Activated CD8-positive, alpha-beta memory T cell treated with anti-CD3 and anti-CD28 coated beads for 36 hours (primary cell): ENCODE data around the gene LCN2. TPM values are rescaled to one million over a fixed set of nuclear protein-coding genes. Genes with fewer than 3 reads are reported as not detected.

Experiments used
- CTCF ChIA-PET: fragments of 350-600 bp; sonication (Branson Sonifier 250); formaldehyde crosslinking; loops from one replicate; lab custom pipeline; 2021; ENCODE audit warnings: antibody characterized with exemption; lab: Charles Lee
- POLR2A ChIA-PET: fragments of 350-600 bp; sonication (Branson Sonifier 250); formaldehyde crosslinking; loops from one replicate; lab custom pipeline; 2021; ENCODE audit warnings: antibody characterized with exemption; lab: Charles Lee
- total RNA-seq, 2 experiments: library from RNA; stranded (reverse); gene quantifications; one replicate each; pipeline ENCODE4 v1.2.3, GENCODE V29; 2021

Gene LCN2
- total RNA-seq, result not detected

DNA sequence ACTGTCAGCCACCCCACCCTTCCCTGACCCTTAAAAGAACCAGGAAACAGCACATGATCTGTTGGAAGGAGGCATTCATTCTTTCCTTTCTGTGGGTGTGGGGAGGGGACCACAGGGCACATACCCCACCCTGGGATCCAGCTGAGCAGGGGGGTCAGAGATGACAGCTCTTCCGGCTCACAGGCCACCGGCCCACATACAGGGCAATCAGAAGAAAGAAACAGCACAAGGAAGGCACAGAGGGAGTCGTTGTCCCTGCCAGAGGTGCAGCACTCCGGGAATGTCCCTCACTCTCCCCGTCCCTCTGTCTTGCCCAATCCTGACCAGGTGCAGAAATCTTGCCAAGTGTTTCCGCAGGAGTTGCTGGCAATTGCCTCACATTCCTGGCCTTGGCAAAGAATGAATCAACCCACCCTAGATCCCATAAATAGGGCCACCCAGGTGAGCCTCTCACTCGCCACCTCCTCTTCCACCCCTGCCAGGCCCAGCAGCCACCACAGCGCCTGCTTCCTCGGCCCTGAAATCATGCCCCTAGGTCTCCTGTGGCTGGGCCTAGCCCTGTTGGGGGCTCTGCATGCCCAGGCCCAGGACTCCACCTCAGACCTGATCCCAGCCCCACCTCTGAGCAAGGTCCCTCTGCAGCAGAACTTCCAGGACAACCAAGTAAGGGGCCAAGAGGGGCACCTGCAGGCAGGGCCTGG lies at the start of gene LCN2:
LCN2 (plus strand) TSS at position 453 of the 701 bp plus-strand sequence; CDS start at position 526, 73 bp downstream.
- POLR2A ChIA-PET, result no interaction called here

DNA sequence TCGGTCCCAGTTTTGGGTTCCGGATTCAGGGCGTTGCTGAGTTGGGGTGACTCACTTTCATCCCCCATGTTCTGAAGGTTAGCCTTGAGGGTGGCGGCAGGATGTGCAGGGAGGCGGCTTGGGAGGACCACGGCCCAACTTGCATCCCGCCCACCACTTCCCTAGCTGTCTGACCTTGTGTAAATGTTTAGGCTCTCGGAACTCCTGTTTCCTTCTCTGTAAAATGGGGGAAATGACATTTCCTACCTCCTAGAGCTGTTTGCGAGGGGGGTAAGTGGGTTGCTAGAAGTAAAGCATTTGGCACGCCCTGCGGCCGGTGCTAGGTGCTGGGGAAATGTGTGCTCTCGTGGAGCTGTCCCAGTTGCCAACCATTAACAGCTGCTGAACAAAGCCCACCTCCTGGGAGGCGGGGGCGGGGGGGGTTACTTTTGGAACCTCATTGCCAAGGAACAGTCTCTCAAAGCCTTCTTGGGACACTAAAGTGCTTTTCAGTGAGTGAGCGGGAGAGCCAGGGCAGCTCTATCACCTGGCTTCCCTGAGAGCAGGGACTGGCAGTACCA lies 49.2 kb upstream of the LCN2 start:
- ChIA-PET CTCF (interaction anchor here (0.9 to 2.3 kb wide), 3 partner anchors 15 to 157 kb away, joined by 3 to 13 read pairs (median 3); no protein-coding TSS in a partner anchor), POLR2A (no interaction called here)

More for the DNA sequence above, at the start of gene LCN2:
- CTCF ChIA-PET, result no interaction called here

DNA sequence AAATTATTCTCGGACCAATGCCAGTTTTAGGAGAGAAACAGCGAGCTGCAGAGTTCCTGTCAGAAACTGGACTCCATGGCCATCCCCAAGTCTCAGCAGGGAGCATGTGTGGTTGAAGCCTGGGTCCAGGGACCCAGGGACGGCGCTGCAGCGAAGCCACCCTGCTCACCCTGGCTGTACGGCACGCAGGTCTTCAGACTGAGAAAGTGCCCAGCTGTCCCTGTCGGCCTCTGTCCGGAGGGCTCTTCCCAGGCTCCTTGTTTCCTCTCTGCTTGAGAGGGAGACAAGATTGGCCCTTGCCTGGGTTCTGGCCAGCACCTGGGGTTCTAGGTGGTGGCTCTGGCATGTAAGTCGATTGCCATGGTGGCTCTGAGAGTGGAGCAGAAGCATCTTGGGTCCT lies 48.7 kb upstream of the LCN2 start:
- CTCF ChIA-PET, result interaction anchor here (2.3 kb wide), 1 partner anchor 17 kb away, joined by 13 read pairs; no protein-coding TSS in a partner anchor
- POLR2A ChIA-PET, result no interaction called here

GRCh38 chr9:128101231-128101661 lies 48.0 kb upstream of the LCN2 start:
- ChIA-PET CTCF (interaction anchor here (2.3 kb wide), 1 partner anchor 16 kb away, joined by 13 read pairs; no protein-coding TSS in a partner anchor), POLR2A (no interaction called here)

DNA sequence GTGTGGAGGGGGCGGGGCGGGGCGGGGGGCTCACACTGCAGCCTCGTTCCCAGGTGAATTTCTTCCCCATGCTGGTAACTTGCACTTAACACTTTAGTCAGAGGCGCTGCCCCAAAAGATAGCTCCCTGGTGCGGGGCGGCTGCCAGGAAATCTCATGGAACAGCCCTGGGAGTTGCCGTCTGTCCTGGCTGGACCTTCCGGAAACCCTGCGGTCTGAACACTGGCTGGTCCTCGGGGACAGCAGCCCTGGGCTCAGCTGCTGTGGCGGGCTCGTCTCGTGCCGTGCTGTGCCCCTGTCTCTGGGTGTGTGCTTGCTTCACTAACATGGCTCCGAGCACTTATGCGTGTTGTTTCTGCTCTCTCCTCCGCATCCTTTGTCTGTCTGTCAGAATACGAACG lies 47.6 kb upstream of the LCN2 start:
- POLR2A ChIA-PET, result no interaction called here
- CTCF ChIA-PET, result interaction anchor here (1.5 to 2.3 kb wide), 2 partner anchors 13 to 16 kb away, joined by 3 to 13 read pairs; no protein-coding TSS in a partner anchor

GRCh38 chr9:128102196-128102595 lies 47.1 kb upstream of the LCN2 start:
- CTCF ChIA-PET, result interaction anchor here (1.4 to 2.9 kb wide), 3 partner anchors 14 to 67 kb away, joined by 3 to 17 read pairs (median 3); no protein-coding TSS in a partner anchor
- POLR2A ChIA-PET, result no interaction called here

DNA sequence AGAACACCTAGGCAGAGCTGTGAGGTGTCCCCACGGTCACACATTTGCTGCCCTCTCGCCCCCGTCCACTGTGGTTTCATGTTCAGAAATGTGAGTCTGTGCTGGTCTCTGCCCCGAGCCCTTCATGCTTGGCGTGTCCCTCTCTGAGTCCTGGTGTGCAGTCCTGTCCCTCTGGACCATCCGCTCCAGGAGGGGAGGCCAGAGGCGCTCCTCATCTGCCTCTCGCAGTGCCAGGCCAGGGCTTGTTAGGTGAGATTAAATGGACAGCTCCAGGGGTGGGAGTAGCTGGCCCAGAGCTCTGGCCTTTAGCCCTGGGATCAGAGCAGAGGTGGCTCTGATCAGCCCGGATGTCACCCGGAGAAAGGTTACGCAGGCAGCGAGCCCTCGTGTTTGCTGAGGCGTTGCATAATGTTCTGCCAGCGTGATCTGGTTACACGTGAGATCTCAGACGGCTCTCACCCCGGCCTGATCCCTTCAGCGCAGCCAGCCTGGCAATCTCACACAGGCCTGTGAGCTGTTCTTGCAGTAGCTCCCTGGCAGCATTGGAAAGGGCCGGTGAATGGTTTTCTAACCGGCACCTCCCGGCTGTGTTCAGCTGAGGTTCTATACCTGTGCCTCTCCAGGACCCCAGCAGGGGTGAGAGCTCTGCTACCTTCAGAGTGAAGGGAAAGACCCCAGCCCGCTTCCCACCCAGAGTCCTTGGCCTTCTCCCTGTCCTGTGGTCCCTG lies 46.2 kb upstream of the LCN2 start:
- POLR2A ChIA-PET, result no interaction called here

DNA sequence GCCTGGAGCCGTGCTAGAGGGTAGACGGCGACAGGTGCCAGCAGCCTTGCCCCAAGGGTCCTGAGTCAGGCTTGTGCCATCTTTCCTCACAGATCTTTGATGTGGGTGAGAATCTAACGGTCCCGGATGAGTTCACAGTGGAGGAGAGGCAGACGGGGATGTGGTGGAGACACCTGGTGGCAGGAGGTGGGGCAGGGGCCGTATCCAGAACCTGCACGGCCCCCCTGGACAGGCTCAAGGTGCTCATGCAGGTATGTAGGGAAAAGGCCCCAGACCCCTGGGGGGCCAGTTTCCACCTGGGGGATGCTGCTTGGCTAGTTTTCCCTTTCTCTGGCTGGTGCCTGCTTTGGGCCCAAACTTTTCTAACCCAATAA lies 45.7 kb upstream of the LCN2 start:
- POLR2A ChIA-PET, result no interaction called here
- CTCF ChIA-PET, result interaction anchor here (1.4 to 2.9 kb wide), 2 partner anchors 14 to 68 kb away, joined by 3 to 17 read pairs; no protein-coding TSS in a partner anchor

More for the DNA sequence above, 46.2 kb upstream of the LCN2 start:
- CTCF ChIA-PET, result interaction anchor here (1.4 to 2.9 kb wide), 3 partner anchors 15 to 68 kb away, joined by 3 to 17 read pairs (median 3); no protein-coding TSS in a partner anchor

- ChIA-PET CTCF (interaction anchor here (0.7 to 2.9 kb wide), 5 partner anchors 14 to 579 kb away, joined by 3 to 17 read pairs (median 3); partner anchors contain the start of gene SLC25A25), POLR2A (no interaction called here)
These were observed 45.1 kb upstream of the LCN2 start for GRCh38 chr9:128104171-128104618.

GRCh38 chr9:128105538-128106175 lies 43.6 kb upstream of the LCN2 start:
- CTCF ChIA-PET, result interaction anchor here (0.5 to 1.5 kb wide), 4 partner anchors 11 to 51 kb away, joined by 3 to 4 read pairs (median 3); partner anchors contain the start of gene SLC25A25
- POLR2A ChIA-PET, result no interaction called here

DNA sequence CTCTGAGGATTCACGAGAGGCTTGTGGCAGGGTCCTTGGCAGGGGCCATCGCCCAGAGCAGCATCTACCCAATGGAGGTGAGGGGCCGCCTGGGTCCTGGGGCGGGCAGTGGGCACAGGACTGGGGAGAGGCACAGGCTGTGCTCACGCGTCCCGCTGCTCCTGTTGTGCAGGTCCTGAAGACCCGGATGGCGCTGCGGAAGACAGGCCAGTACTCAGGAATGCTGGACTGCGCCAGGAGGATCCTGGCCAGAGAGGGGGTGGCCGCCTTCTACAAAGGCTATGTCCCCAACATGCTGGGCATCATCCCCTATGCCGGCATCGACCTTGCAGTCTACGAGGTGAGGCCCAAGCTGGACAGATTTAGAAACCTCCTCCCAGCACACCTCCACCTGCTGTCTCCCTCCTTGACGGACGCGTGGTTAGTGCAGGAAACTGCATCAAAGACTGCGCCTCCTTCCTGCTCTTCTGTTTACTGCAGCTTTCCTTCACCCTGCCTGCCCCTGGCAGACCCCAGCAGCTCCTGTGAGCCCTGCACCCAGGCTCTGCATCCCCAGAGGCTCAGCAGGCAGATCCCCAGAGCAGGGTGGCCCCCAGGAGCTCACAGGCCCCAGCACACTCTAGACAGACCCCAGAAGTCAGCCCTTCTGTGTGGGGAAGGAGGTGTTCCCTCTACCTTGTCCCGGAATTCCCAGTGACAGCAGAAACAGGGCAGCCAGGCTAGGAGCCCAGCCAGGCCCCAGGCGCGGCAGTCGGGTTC lies 42.9 kb upstream of the LCN2 start:
- CTCF ChIA-PET, result interaction anchor here (1.5 kb wide), 1 partner anchor 11 kb away, joined by 3 read pairs; no protein-coding TSS in a partner anchor
- POLR2A ChIA-PET, result no interaction called here

DNA sequence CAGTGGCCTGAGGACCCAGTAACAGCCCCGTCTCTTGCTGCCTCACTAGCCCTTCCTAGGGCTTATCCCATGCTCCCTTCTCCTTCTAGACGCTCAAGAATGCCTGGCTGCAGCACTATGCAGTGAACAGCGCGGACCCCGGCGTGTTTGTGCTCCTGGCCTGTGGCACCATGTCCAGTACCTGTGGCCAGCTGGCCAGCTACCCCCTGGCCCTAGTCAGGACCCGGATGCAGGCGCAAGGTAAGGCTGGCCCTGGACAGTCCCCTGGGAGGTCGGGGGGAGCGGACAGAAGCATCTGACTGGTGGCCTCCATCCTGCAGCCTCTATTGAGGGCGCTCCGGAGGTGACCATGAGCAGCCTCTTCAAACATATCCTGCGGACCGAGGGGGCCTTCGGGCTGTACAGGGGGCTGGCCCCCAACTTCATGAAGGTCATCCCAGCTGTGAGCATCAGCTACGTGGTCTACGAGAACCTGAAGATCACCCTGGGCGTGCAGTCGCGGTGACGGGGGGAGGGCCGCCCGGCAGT lies 42.2 kb upstream of the LCN2 start:
- CTCF ChIA-PET, result interaction anchor here (1.5 to 2.0 kb wide), 2 partner anchors 10 to 11 kb away, joined by 3 to 6 read pairs; no protein-coding TSS in a partner anchor

GRCh38 chr9:128107468-128108268 lies 41.6 kb upstream of the LCN2 start:
- ChIA-PET POLR2A (no interaction called here), CTCF (interaction anchor here (1.0 to 2.0 kb wide), 2 partner anchors 10 to 165 kb away, joined by 4 to 6 read pairs; no protein-coding TSS in a partner anchor)

More for the DNA sequence above, 42.2 kb upstream of the LCN2 start:
- POLR2A ChIA-PET, result no interaction called here

DNA sequence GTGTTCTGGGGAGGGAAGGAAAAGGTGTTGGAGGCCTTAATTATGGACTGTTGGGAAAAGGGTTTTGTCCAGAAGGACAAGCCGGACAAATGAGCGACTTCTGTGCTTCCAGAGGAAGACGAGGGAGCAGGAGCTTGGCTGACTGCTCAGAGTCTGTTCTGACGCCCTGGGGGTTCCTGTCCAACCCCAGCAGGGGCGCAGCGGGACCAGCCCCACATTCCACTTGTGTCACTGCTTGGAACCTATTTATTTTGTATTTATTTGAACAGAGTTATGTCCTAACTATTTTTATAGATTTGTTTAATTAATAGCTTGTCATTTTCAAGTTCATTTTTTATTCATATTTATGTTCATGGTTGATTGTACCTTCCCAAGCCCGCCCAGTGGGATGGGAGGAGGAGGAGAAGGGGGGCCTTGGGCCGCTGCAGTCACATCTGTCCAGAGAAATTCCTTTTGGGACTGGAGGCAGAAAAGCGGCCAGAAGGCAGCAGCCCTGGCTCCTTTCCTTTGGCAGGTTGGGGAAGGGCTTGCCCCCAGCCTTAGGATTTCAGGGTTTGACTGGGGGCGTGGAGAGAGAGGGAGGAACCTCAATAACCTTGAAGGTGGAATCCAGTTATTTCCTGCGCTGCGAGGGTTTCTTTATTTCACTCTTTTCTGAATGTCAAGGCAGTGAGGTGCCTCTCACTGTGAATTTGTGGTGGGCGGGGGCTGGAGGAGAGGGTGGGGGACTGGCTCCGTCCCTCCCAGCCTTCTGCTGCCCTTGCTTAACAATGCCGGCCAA lies 40.8 kb upstream of the LCN2 start:
- POLR2A ChIA-PET, result interaction anchor here (0.6 kb wide), 1 partner anchor 91 kb away, joined by 3 read pairs; no protein-coding TSS in a partner anchor
- CTCF ChIA-PET, result interaction anchor here (1.0 to 2.0 kb wide), 2 partner anchors 9 to 165 kb away, joined by 4 to 6 read pairs; no protein-coding TSS in a partner anchor

GRCh38 chr9:128109050-128109709 lies 40.1 kb upstream of the LCN2 start:
- CTCF ChIA-PET, result interaction anchor here (2.0 kb wide), 1 partner anchor 9 kb away, joined by 6 read pairs; no protein-coding TSS in a partner anchor
- POLR2A ChIA-PET, result no interaction called here
